ENCODE measurements around the gene FAM114A1. TPM values are rescaled to one million over a fixed set of nuclear protein-coding genes. Genes with fewer than 3 reads are reported as not detected.

Gene FAM114A1
- total RNA-seq, 1 donor from 2014 or later, result 198 TPM

Other genes starting within 250 kb of the FAM114A1 start
- 25.0 TPM for gene KLF3, start 203.6 kb upstream of the FAM114A1 start, total RNA-seq (ENCODE audit: insufficient read depth, low replicate concordance)
- 2.9 TPM for gene TLR10, start 84.8 kb upstream of the FAM114A1 start, total RNA-seq (ENCODE audit: insufficient read depth, low replicate concordance)
- 27.9 TPM for gene TLR1, start 63.0 kb upstream of the FAM114A1 start, total RNA-seq (ENCODE audit: insufficient read depth, low replicate concordance)
- 13.5 TPM for gene TLR6, start 11.0 kb upstream of the FAM114A1 start, total RNA-seq (ENCODE audit: insufficient read depth, low replicate concordance)
- 1.2 TPM for gene TMEM156, start 164.6 kb downstream of the FAM114A1 start, total RNA-seq (ENCODE audit: insufficient read depth, low replicate concordance)
- 30.8 TPM for gene KLHL5, start 194.4 kb downstream of the FAM114A1 start, total RNA-seq (ENCODE audit: insufficient read depth, low replicate concordance)

Data from umbilical cord (tissue), 1 donor.